ENCODE data around the gene FOXO1.

The FOXO1 gene

DNA sequence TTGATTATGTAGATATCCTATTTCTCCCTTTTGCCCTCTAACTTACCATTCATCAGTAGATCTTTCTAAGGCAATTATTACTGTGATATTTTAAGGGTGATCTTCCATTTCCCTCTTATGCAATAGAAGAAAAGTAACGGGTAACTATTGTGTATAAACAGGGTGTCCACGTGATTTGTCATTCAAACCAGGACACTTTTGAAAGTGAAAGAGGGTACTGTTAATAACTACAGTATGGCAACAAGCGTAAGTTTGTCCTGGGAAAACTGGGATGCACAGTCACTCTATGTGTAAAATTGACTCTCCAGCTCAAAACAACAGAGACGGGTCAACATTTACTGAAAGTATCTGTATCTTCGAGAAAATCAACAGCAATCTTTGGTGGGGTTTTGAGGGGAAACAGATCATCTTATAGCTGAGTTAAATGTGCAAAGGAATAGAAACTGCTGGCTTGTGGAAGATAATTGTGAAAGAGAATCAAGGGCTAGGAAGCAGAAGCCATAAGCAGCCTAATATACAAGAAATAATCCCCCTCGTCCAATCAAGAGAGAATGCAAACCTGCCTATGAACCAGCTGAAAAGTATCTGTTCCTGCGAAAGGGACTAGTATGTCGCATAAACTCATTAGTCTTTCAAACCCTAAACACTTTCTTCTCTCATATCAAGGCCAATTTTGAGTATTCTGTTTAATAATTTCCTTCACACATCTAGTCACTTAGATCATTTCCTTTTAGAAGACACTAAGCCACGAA is 126.7 kb downstream of the FOXO1 start:
- Histone ChIP-seq H3K9me3 (ENCODE audit: insufficient read depth, low read depth, low read length) (no peaks in the 10 kb centered on the region), H2AFZ (ENCODE audit: insufficient read depth, low read length, poor library complexity) (no peak overlapping the region), H2BK5ac (ENCODE audit: low read depth, low read length, poor library complexity) (peak overlapping the region; percentile 52), H3K4me2 (ENCODE audit: low read length) (no peak overlapping the region), H3K36me3 (ENCODE audit: control insufficient read depth in 1 of 2, insufficient read depth in 2 of 2, low read length in 2 of 2) (no peaks in the 10 kb centered on the region), H3K14ac (ENCODE audit: low read length) (no peak overlapping the region), H3K9ac (ENCODE audit: low read length) (no peak overlapping the region), H3K4ac (ENCODE audit: low read depth, low read length) (no peak overlapping the region), H2AK5ac (ENCODE audit: low read length) (no peak overlapping the region), H3K27me3 (ENCODE audit: insufficient read depth, low read length) (no peaks in the 10 kb centered on the region), H3K23ac (ENCODE audit: low read length) (no peak overlapping the region), H4K8ac (ENCODE audit: low read depth, low read length) (no peak overlapping the region), H2BK120ac (ENCODE audit: insufficient read depth, low read length, poor library complexity) (peak overlapping the region; percentile 53), H3K4me3 (ENCODE audit: low read depth, low read length) (no peak overlapping the region), H3K4me1 (ENCODE audit: control insufficient read depth in 1 of 2, insufficient read depth in 2 of 2, low read length in 2 of 2) (peaks cover 12 to 13% of the 10 kb centered on the region in 2 experiments), H3K18ac (ENCODE audit: low read length) (no peak overlapping the region), H4K91ac (ENCODE audit: low read depth, low read length) (peak overlapping the region; percentile 19), H3K79me2 (ENCODE audit: control insufficient read depth, insufficient read depth, low read length, poor library complexity) (no peaks in the 10 kb centered on the region), H2BK12ac (ENCODE audit: low read length) (no peak overlapping the region), H4K12ac (ENCODE audit: low read depth, low read length) (no peak overlapping the region), H3K79me1 (ENCODE audit: low read length) (peaks cover 25% of the 10 kb centered on the region), H3K27ac (ENCODE audit: low read depth, low read length) (peak overlapping the region; percentile 70)
- WGBS (ENCODE audit: extremely low coverage, insufficient coverage, insufficient read length), result no CpG with 5 or more reads among the region's 9 CpGs
- no peak for DNase-seq

DNA sequence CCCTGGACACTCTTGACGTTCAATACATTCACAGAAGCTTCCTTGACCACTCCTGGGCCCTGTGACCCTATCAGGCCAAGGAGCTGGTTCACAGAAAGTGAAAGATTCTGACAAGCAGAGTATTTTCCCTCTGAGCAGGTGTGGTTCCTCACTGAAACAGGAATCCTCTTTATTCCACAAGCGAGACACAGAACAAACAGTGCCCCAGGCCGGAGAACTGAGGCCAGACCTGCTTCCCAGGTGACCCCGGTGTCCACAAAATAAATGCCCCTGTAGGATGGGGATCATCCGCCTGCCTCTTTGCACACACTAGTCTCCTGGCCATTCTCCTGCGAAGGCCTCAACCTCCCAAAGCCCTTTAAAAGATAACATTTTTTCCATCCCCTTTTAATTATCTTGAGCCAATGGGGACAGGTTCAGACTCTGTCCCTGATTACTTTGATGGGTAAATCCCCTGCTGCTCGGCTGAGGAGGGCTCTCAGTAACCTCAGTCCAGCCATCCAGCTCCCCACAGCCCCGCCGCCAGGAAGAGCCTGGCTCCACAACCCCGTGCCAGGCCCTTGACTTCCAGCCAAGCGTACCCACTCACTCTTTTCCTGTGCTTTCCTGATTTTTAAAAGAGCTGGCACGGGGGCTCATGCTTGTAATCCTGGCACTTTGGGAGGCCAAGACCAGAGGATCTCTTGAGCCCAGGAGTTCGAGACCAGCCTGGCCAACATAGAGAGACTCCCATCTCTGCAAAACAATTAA is 129.1 kb downstream of the FOXO1 start:
- Histone ChIP-seq H3K9me3 (ENCODE audit: insufficient read depth, low read depth, low read length) (no peaks in the 10 kb centered on the region), H3K79me2 (ENCODE audit: control insufficient read depth, insufficient read depth, low read length, poor library complexity) (no peaks in the 10 kb centered on the region), H4K12ac (ENCODE audit: low read depth, low read length) (no peak overlapping the region), H3K79me1 (ENCODE audit: low read length) (peaks cover 25% of the 10 kb centered on the region), H3K4me1 (ENCODE audit: control insufficient read depth in 1 of 2, insufficient read depth in 2 of 2, low read length in 2 of 2) (peaks cover 12 to 13% of the 10 kb centered on the region in 2 experiments), H3K4ac (ENCODE audit: low read depth, low read length) (peak overlapping the region; percentile 40), H2AFZ (ENCODE audit: insufficient read depth, low read length, poor library complexity) (no peak overlapping the region), H3K9ac (ENCODE audit: low read length) (no peak overlapping the region), H3K18ac (ENCODE audit: low read length) (peak overlapping the region; percentile 29), H3K23ac (ENCODE audit: low read length) (no peak overlapping the region), H4K91ac (ENCODE audit: low read depth, low read length) (peak overlapping the region; percentile 87), H3K4me2 (ENCODE audit: low read length) (no peak overlapping the region), H3K27ac (ENCODE audit: low read depth, low read length) (peak overlapping the region; percentile 83), H2BK120ac (ENCODE audit: insufficient read depth, low read length, poor library complexity) (peak overlapping the region; percentile 56), H3K27me3 (ENCODE audit: insufficient read depth, low read length) (no peaks in the 10 kb centered on the region), H4K8ac (ENCODE audit: low read depth, low read length) (peak overlapping the region; percentile 57), H3K4me3 (ENCODE audit: low read depth, low read length) (no peak overlapping the region), H3K14ac (ENCODE audit: low read length) (peak overlapping the region; percentile 24), H3K36me3 (ENCODE audit: control insufficient read depth in 1 of 2, insufficient read depth in 2 of 2, low read length in 2 of 2) (no peaks in the 10 kb centered on the region), H2BK5ac (ENCODE audit: low read depth, low read length, poor library complexity) (peak overlapping the region; percentile 54), H2AK5ac (ENCODE audit: low read length) (peak overlapping the region; percentile 73), H2BK12ac (ENCODE audit: low read length) (peak overlapping the region; percentile 86)
- no CpG with 5 or more reads among the region's 13 CpGs for whole genome bisulfite sequencing (ENCODE audit: extremely low coverage, insufficient coverage, insufficient read length)
- DNase-seq, result no peak

DNA sequence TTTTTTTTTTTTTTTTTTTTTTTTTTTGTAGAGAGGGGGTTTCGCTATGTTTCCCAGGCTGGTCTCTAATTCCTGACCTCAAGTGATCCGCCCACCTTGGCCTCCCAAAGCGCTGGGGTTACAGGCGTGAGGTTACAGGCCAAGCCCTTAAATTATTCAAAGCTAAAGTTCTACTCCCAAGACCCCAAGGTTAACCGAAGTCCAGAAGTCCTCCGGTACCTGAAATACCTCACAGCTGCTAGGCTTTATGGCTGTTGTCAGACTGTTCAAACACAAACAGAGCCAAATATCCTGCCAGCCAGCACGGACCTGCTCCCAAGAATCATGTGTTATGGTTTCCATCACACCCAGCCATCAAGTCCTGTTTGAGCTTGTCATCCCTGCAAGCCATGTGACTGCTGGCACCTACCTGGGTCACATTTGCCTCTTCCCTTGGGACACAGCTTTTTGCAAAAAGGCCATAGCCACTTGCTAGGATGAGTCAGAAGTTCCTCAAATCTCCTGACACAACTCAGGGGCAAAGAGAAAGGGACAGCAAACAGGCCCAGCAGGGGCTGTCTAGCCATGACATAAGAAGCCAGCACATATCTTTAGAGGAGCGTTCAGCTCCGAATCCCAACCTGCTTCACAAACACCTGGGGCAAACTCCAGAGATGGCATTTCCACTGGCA is 129.9 kb downstream of the FOXO1 start:
- peak overlapping the region; percentile 83 for H3K27ac ChIP-seq (ENCODE audit: low read depth, low read length)
- H3K4me2 ChIP-seq (ENCODE audit: low read length), result no peak overlapping the region
- no peak overlapping the region for H2AFZ ChIP-seq (ENCODE audit: insufficient read depth, low read length, poor library complexity)
- H3K9me3 ChIP-seq (ENCODE audit: insufficient read depth, low read depth, low read length), result no peaks in the 10 kb centered on the region
- H3K18ac ChIP-seq (ENCODE audit: low read length), result peak overlapping the region; percentile 8
- H4K8ac ChIP-seq (ENCODE audit: low read depth, low read length), result peak overlapping the region; percentile 57
- no peaks in the 10 kb centered on the region for H3K79me2 ChIP-seq (ENCODE audit: control insufficient read depth, insufficient read depth, low read length, poor library complexity)
- H4K12ac ChIP-seq (ENCODE audit: low read depth, low read length), result no peak overlapping the region
- peaks cover 12 to 13% of the 10 kb centered on the region in 2 experiments for H3K4me1 ChIP-seq (ENCODE audit: control insufficient read depth in 1 of 2, insufficient read depth in 2 of 2, low read length in 2 of 2)
- peak overlapping the region; percentile 56 for H2BK120ac ChIP-seq (ENCODE audit: insufficient read depth, low read length, poor library complexity)
- no peak overlapping the region for H3K4me3 ChIP-seq (ENCODE audit: low read depth, low read length)
- peak overlapping the region; percentile 54 for H2BK5ac ChIP-seq (ENCODE audit: low read depth, low read length, poor library complexity)
- peak overlapping the region; percentile 55 for H4K91ac ChIP-seq (ENCODE audit: low read depth, low read length)
- peak overlapping the region; percentile 20 for H3K14ac ChIP-seq (ENCODE audit: low read length)
- no peak overlapping the region for H3K23ac ChIP-seq (ENCODE audit: low read length)
- DNase-seq, result peak; percentile 52 to 77
- peaks cover 25% of the 10 kb centered on the region for H3K79me1 ChIP-seq (ENCODE audit: low read length)
- peak overlapping the region; percentile 83 for H2BK12ac ChIP-seq (ENCODE audit: low read length)
- WGBS (ENCODE audit: extremely low coverage, insufficient coverage, insufficient read length), result no CpG with 5 or more reads among the region's 9 CpGs
- H3K4ac ChIP-seq (ENCODE audit: low read depth, low read length), result peak overlapping the region; percentile 15
- H2AK5ac ChIP-seq (ENCODE audit: low read length), result peak overlapping the region; percentile 35
- no peaks in the 10 kb centered on the region for H3K36me3 ChIP-seq (ENCODE audit: control insufficient read depth in 1 of 2, insufficient read depth in 2 of 2, low read length in 2 of 2)
- no peaks in the 10 kb centered on the region for H3K27me3 ChIP-seq (ENCODE audit: insufficient read depth, low read length)
- no peak overlapping the region for H3K9ac ChIP-seq (ENCODE audit: low read length)

DNA sequence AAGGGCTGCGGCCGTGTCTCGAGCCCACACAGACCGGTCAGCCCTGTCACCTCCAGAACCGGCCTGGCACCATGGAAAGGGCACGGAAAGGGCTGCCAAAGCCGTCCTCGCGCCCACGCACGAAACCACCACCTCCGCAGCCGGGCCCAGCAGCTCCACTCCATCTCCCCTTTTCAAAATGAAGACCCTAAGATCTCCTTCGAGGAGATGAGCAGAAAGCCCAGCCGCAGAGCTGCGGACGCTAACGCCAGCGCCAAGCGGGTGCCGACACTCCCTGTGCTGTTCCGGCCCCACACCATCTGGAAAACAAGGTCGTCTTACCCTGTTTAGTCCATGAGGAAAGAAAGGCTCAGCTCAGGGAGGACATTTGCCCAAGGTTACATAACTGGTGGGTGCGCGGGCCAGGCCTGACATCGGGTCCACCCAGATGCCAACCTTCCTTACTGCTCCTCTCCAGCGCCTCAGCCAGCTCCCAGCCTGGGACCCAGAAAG is 131.1 kb downstream of the FOXO1 start:
- Histone ChIP-seq H4K8ac (ENCODE audit: low read depth, low read length) (peak overlapping the region; percentile 7), H3K4me2 (ENCODE audit: low read length) (no peak overlapping the region), H2BK5ac (ENCODE audit: low read depth, low read length, poor library complexity) (no peak overlapping the region), H3K36me3 (ENCODE audit: control insufficient read depth in 1 of 2, insufficient read depth in 2 of 2, low read length in 2 of 2) (no peaks in the 10 kb centered on the region), H3K14ac (ENCODE audit: low read length) (peak overlapping the region; percentile 50), H3K4me1 (ENCODE audit: control insufficient read depth in 1 of 2, insufficient read depth in 2 of 2, low read length in 2 of 2) (peaks cover 12 to 13% of the 10 kb centered on the region in 2 experiments), H3K9me3 (ENCODE audit: insufficient read depth, low read depth, low read length) (no peaks in the 10 kb centered on the region), H4K91ac (ENCODE audit: low read depth, low read length) (peak overlapping the region; percentile 40), H2BK120ac (ENCODE audit: insufficient read depth, low read length, poor library complexity) (peak overlapping the region; percentile 1), H3K79me1 (ENCODE audit: low read length) (peaks cover 23% of the 10 kb centered on the region), H3K9ac (ENCODE audit: low read length) (no peak overlapping the region), H3K4me3 (ENCODE audit: low read depth, low read length) (no peak overlapping the region), H2AFZ (ENCODE audit: insufficient read depth, low read length, poor library complexity) (no peak overlapping the region), H3K23ac (ENCODE audit: low read length) (no peak overlapping the region), H3K4ac (ENCODE audit: low read depth, low read length) (peak overlapping the region; percentile 13), H3K27ac (ENCODE audit: low read depth, low read length) (no peak overlapping the region), H3K18ac (ENCODE audit: low read length) (peak overlapping the region; percentile 49), H2BK12ac (ENCODE audit: low read length) (peak overlapping the region; percentile 81), H3K79me2 (ENCODE audit: control insufficient read depth, insufficient read depth, low read length, poor library complexity) (no peaks in the 10 kb centered on the region), H3K27me3 (ENCODE audit: insufficient read depth, low read length) (no peaks in the 10 kb centered on the region), H2AK5ac (ENCODE audit: low read length) (peak overlapping the region; percentile 8), H4K12ac (ENCODE audit: low read depth, low read length) (no peak overlapping the region)
- no CpG with 5 or more reads among the region's 27 CpGs for WGBS (ENCODE audit: extremely low coverage, insufficient coverage, insufficient read length)
- no peak for DNase-seq
